Neural cell (in vitro differentiated cells): ENCODE data around the gene COL13A1. TPM values are rescaled to one million over a fixed set of nuclear protein-coding genes. Genes with fewer than 3 reads are reported as not detected.

Experiments
- H2AFZ ChIP-seq: fragments of 200-600, 300-800 bp; sonication (generic), shearing (Covaris generic); 2 replicates; pipeline ENCODE4 v1.6.0; 2014; ENCODE audit warnings: low read depth, mild to moderate bottlenecking, antibody characterized with exemption, low read length, moderate library complexity
- H3F3A ChIP-seq: fragments of 200-600 bp; shearing (Covaris generic); 2 replicates; pipeline ENCODE4 v1.6.1; 2016; ENCODE audit warnings: mild to moderate bottlenecking, moderate library complexity, mixed read lengths, antibody characterized with exemption, low read length; ENCODE audit not compliant: insufficient read depth, poor library complexity, severe bottlenecking
- H3K27ac ChIP-seq: fragments of 200-600, 300-800 bp; sonication (generic), shearing (Covaris generic); 2 replicates; pipeline ENCODE4 v1.5.1; 2014; ENCODE audit warnings: mild to moderate bottlenecking, low read length, moderate library complexity
- H3K27me3 ChIP-seq: fragments of 300-800, 200-600 bp; sonication (generic), shearing (Covaris generic); 2 replicates; pipeline ENCODE4 v1.6.0; 2014; ENCODE audit warnings: mild to moderate bottlenecking, low read depth, low read length, moderate library complexity; ENCODE audit not compliant: insufficient read depth
- H3K36me3 ChIP-seq: fragments of 300-800, 200-600 bp; sonication (generic), shearing (Covaris generic); 2 replicates; pipeline ENCODE4 v1.5.1; 2014; ENCODE audit warnings: mild to moderate bottlenecking, antibody characterized with exemption, low read length, moderate library complexity; ENCODE audit not compliant: insufficient read depth
- H3K4me2 ChIP-seq: fragments of 300-800, 200-600 bp; sonication (generic), shearing (Covaris generic); 2 replicates; pipeline ENCODE4 v1.6.0; 2014; ENCODE audit warnings: mild to moderate bottlenecking, low read length
- H3K4me3 ChIP-seq: fragments of 300-800, 200-600 bp; sonication (generic), shearing (Covaris generic); 2 replicates; pipeline ENCODE4 v1.5.1; 2014; ENCODE audit warnings: mild to moderate bottlenecking, low read length, moderate library complexity
- H3K79me2 ChIP-seq: fragments of 200-600 bp; shearing (Covaris generic); replicated peaks from 2 replicates; pipeline ENCODE4 v1.6.0; 2014; ENCODE audit warnings: mild to moderate bottlenecking, low read length, moderate library complexity; ENCODE audit not compliant: insufficient read depth
- H3K9ac ChIP-seq: fragments of 300-800, 200-600 bp; sonication (generic), shearing (Covaris generic); 2 replicates; pipeline ENCODE4 v1.6.1; 2016; ENCODE audit warnings: mild to moderate bottlenecking, low read length, mixed read lengths
- H3K9me2 ChIP-seq: fragments of 200-600 bp; shearing (Covaris generic); 2 replicates; pipeline ENCODE4 v1.6.1; 2016; ENCODE audit warnings: mild to moderate bottlenecking, low read length, mixed read lengths; ENCODE audit not compliant: insufficient read depth
- H3K9me3 ChIP-seq: fragments of 200-600, 300-800 bp; sonication (generic), shearing (Covaris generic); 2 replicates; pipeline ENCODE4 v1.6.1; 2016; ENCODE audit warnings: mild to moderate bottlenecking, mixed run types, low read length, moderate library complexity, mixed read lengths
- H4K20me1 ChIP-seq: fragments of 200-600 bp; shearing (Covaris generic); 2 replicates; pipeline ENCODE4 v1.6.1; 2016; ENCODE audit warnings: mild to moderate bottlenecking, mixed run types; ENCODE audit not compliant: insufficient read depth
- CTCF ChIP-seq: fragments of 450-650 bp; IDR thresholded peaks from 2 replicates; pipeline ENCODE4 v1.5.1; 2014; ENCODE audit warnings: antibody characterized with exemption, mild to moderate bottlenecking, moderate library complexity; ENCODE audit not compliant: poor library complexity, severe bottlenecking
- EP300 ChIP-seq: fragments of 450-650 bp; conservative IDR thresholded peaks from 2 replicates; pipeline ENCODE4 v1.6.1; 2014; ENCODE audit warnings: antibody characterized with exemption, mild to moderate bottlenecking, moderate library complexity; ENCODE audit not compliant: poor library complexity, severe bottlenecking
- EZH2 ChIP-seq: fragments of 200-600, 300-800 bp; shearing (Covaris generic), sonication (generic); IDR thresholded peaks from 2 replicates; pipeline ENCODE4 v1.6.1; 2014; ENCODE audit warnings: antibody characterized with exemption, low read length, borderline replicate concordance, mild to moderate bottlenecking; ENCODE audit not compliant: insufficient read depth, poor library complexity, severe bottlenecking
- MXI1 ChIP-seq: fragments of 450-650 bp; conservative IDR thresholded peaks from 2 replicates; pipeline ENCODE4 v1.6.1; 2014; ENCODE audit warnings: antibody characterized with exemption, mild to moderate bottlenecking; ENCODE audit not compliant: poor library complexity, severe bottlenecking
- POLR2AphosphoS5 ChIP-seq: IDR thresholded peaks from 2 replicates; pipeline ENCODE4 v1.6.1; 2012
- RAD21 ChIP-seq: fragments of 450-650 bp; conservative IDR thresholded peaks from 2 replicates; pipeline ENCODE4 v1.6.1; 2014; ENCODE audit warnings: antibody characterized with exemption, mild to moderate bottlenecking, moderate library complexity
- REST ChIP-seq: IDR thresholded peaks from 2 replicates; pipeline ENCODE4 v1.6.1; 2012; ENCODE audit warnings: borderline replicate concordance
- SMC3 ChIP-seq: fragments of 450-650 bp; conservative IDR thresholded peaks from 2 replicates; pipeline ENCODE4 v1.6.1; 2014; ENCODE audit warnings: antibody characterized with exemption, mild to moderate bottlenecking, moderate library complexity; ENCODE audit not compliant: poor library complexity
- TAF1 ChIP-seq: IDR thresholded peaks from 2 replicates; pipeline ENCODE4 v1.6.1; 2012; ENCODE audit warnings: low read depth
- polyA plus RNA-seq: library from polyadenylated mRNA; depleted of rRNA; stranded (reverse); fragments of >200 nt; gene quantifications from 2 replicates; pipeline ENCODE4 v1.2.3, GENCODE V29; 2014

Gene COL13A1
- polyA plus RNA-seq, 1 donor from 2014 or later, result 4.7 TPM

GRCh38 chr10:69842020-69842419 is 40.3 kb downstream of the COL13A1 start:
- Histone ChIP-seq H3K4me3 (no peak overlapping the region), H3K36me3 (no peaks in the 10 kb centered on the region), H3K9ac (no peak overlapping the region), H3K27me3 (no peaks in the 10 kb centered on the region), H3K79me2 (no peaks in the 10 kb centered on the region), H3K27ac (no peak overlapping the region), H3K9me2 (no peaks in the 10 kb centered on the region), H3K9me3 (no peaks in the 10 kb centered on the region), H2AFZ (no peak overlapping the region), H3K4me2 (no peak overlapping the region), H3F3A (no peaks in the 10 kb centered on the region), H4K20me1 (no peaks in the 10 kb centered on the region)
- TF ChIP-seq POLR2AphosphoS5, result no peak
- no peak for TF ChIP-seq MXI1
- TF ChIP-seq EP300, result no peak
- no peak for TF ChIP-seq SMC3
- TF ChIP-seq TAF1, result no peak
- TF ChIP-seq CTCF, result no peak
- TF ChIP-seq RAD21, result no peak
- TF ChIP-seq REST, result no peak
- no peak for TF ChIP-seq EZH2

- no peak overlapping the region for H3K9ac ChIP-seq
- no peak overlapping the region for H2AFZ ChIP-seq
- H3K27me3 ChIP-seq, result no peaks in the 10 kb centered on the region
Measured at GRCh38 chr10:69842882-69843281, 41.2 kb downstream of the COL13A1 start.

More at GRCh38 chr10:69842882-69843281, 41.2 kb downstream of the COL13A1 start:
- H4K20me1 ChIP-seq, result no peaks in the 10 kb centered on the region
- no peak overlapping the region for H3K4me3 ChIP-seq
- H3K9me2 ChIP-seq, result no peaks in the 10 kb centered on the region
- no peaks in the 10 kb centered on the region for H3F3A ChIP-seq
- H3K79me2 ChIP-seq, result no peaks in the 10 kb centered on the region
- H3K36me3 ChIP-seq, result no peaks in the 10 kb centered on the region
- H3K9me3 ChIP-seq, result no peaks in the 10 kb centered on the region
- TF ChIP-seq REST, result no peak
- TF ChIP-seq TAF1, result no peak
- no peak for TF ChIP-seq POLR2AphosphoS5
- no peak for TF ChIP-seq EZH2
- TF ChIP-seq SMC3, result no peak
- no peak for TF ChIP-seq RAD21
- no peak for TF ChIP-seq EP300
- TF ChIP-seq CTCF, result no peak
- no peak for TF ChIP-seq MXI1
- H3K4me2 ChIP-seq, result no peak overlapping the region
- no peak overlapping the region for H3K27ac ChIP-seq
